ENCODE measurements around the gene HBS1L. TPM values are rescaled to one million over a fixed set of nuclear protein-coding genes. Genes with fewer than 3 reads are reported as not detected.

HBS1L gene
- total RNA-seq, 4 donors from 2014 or later: 31.2 to 54.2 (median 46.0) TPM

DNA sequence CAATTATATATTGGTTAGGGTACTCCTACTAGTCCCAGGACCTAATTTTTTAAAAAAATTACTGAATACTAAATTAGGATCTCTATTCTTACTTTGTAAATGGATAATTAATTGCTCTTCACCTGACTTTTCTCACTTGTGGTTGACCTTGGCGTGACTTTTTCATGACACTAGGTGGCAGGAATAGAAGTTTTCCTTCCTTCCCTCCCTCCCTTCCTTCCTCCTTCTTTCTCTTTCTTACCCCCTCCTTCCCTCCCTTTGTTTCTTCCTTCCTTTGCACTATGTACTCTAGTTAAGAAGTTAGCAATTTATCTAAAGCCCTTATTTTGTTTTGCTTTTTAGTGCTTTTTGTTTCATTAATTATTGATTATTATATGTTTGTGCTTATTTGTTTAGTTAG is 20.4 kb upstream of the HBS1L start:
- H3K36me3 ChIP-seq: no peaks in the 10 kb centered on the region
- no peaks in the 10 kb centered on the region for H3K9me3 ChIP-seq
- TF ChIP-seq, protein P1, sequence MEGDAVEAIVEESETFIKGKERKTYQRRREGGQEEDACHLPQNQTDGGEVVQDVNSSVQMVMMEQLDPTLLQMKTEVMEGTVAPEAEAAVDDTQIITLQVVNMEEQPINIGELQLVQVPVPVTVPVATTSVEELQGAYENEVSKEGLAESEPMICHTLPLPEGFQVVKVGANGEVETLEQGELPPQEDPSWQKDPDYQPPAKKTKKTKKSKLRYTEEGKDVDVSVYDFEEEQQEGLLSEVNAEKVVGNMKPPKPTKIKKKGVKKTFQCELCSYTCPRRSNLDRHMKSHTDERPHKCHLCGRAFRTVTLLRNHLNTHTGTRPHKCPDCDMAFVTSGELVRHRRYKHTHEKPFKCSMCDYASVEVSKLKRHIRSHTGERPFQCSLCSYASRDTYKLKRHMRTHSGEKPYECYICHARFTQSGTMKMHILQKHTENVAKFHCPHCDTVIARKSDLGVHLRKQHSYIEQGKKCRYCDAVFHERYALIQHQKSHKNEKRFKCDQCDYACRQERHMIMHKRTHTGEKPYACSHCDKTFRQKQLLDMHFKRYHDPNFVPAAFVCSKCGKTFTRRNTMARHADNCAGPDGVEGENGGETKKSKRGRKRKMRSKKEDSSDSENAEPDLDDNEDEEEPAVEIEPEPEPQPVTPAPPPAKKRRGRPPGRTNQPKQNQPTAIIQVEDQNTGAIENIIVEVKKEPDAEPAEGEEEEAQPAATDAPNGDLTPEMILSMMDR (IDR thresholded peaks at IDR 0.05): no peak
- TF ChIP-seq POLR2A (IDR thresholded peaks at IDR 0.05) (no peak), EP300 (IDR thresholded peaks at IDR 0.05) (no peak)
- DNase-seq (ENCODE audit: low spot score in 2 of 2): no peak
- H3K4me3 ChIP-seq: no peak overlapping the region
- WGBS, 2 donors: 62 to 67% methylated on average over 1 of the region's 1 CpG
- H3K4me1 ChIP-seq: no peaks in the 10 kb centered on the region
- no peaks in the 10 kb centered on the region for H3K27me3 ChIP-seq
- no peak overlapping the region for H3K27ac ChIP-seq

GRCh38 chr6:135073756-135074393 is 19.3 kb upstream of the HBS1L start:
- Histone ChIP-seq H3K4me3 (no peak overlapping the region), H3K9me3 (no peaks in the 10 kb centered on the region), H3K27me3 (no peaks in the 10 kb centered on the region), H3K4me1 (no peaks in the 10 kb centered on the region), H3K27ac (no peak overlapping the region), H3K36me3 (no peaks in the 10 kb centered on the region)
- WGBS, 2 donors: 86 to 90% methylated on average over 2 of the region's 2 CpGs
- TF ChIP-seq EP300 (IDR thresholded peaks at IDR 0.05) (no peak), POLR2A (IDR thresholded peaks at IDR 0.05) (no peak)
- TF ChIP-seq, protein P1 (IDR thresholded peaks at IDR 0.05): no peak
- DNase-seq (ENCODE audit: low spot score in 2 of 2): no peak

- Histone ChIP-seq H3K27ac (no peak overlapping the region), H3K36me3 (no peaks in the 10 kb centered on the region), H3K27me3 (no peaks in the 10 kb centered on the region), H3K9me3 (no peaks in the 10 kb centered on the region), H3K4me3 (no peak overlapping the region), H3K4me1 (no peaks in the 10 kb centered on the region)
- TF ChIP-seq EP300 (IDR thresholded peaks at IDR 0.05) (no peak), POLR2A (IDR thresholded peaks at IDR 0.05) (no peak)
- TF ChIP-seq, protein P1 (IDR thresholded peaks at IDR 0.05): no peak
- DNase-seq (ENCODE audit: low spot score in 2 of 2): no peak
- WGBS, 2 donors: 78 to 95% methylated on average over 1 of the region's 1 CpG
Measured at GRCh38 chr6:135073217-135073616, 18.6 kb upstream of the HBS1L start.

GRCh38 chr6:135072753-135073152 is 18.1 kb upstream of the HBS1L start:
- H3K36me3 ChIP-seq: no peaks in the 10 kb centered on the region
- no peak for DNase-seq (ENCODE audit: low spot score in 2 of 2)
- no peaks in the 10 kb centered on the region for H3K27me3 ChIP-seq
- TF ChIP-seq EP300 (IDR thresholded peaks at IDR 0.05): no peak
- H3K9me3 ChIP-seq: no peaks in the 10 kb centered on the region
- H3K4me3 ChIP-seq: no peak overlapping the region
- 82% methylated on average over 3 of the region's 3 CpGs for WGBS, 2 donors
- no peak overlapping the region for H3K27ac ChIP-seq
- no peaks in the 10 kb centered on the region for H3K4me1 ChIP-seq

DNA sequence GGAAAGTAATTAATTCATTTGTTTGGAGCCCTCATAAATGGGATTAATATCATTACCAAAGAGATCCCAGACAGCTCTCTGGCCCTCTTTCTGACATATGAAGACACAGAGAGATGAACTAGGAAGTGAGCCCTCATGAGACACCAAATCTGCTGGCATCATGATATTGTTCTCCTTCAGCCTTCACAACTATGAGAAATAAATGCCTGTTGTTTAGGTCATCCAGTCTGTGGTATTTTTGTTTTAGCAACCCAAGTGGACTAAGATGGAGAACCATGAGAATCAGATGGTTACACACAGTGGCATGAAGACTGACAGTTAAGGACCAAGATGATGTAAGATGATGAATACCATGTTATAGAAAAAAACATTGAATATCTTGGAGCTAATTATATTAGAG is 16.9 kb upstream of the HBS1L start:
- DNase-seq (ENCODE audit: low spot score in 2 of 2): no peak

More for the DNA sequence above, 16.9 kb upstream of the HBS1L start:
- H3K36me3 ChIP-seq: no peaks in the 10 kb centered on the region
- H3K9me3 ChIP-seq: no peaks in the 10 kb centered on the region
- no peak overlapping the region for H3K27ac ChIP-seq
- H3K27me3 ChIP-seq: no peaks in the 10 kb centered on the region
- peaks cover 0 to 4% (median 0%) of the 10 kb centered on the region in 4 donors for H3K4me1 ChIP-seq
- no peak overlapping the region for H3K4me3 ChIP-seq
- TF ChIP-seq, protein P1 (IDR thresholded peaks at IDR 0.05): no peak
- no peak for TF ChIP-seq POLR2A (IDR thresholded peaks at IDR 0.05)
- TF ChIP-seq EP300 (IDR thresholded peaks at IDR 0.05): no peak

Measured in tibial nerve (tissue), 4 donors.